HG02885 (cell line): Measurements from ENCODE around the gene TRAF5.
A peak's percentile ranks its signal among the peaks of the same experiment; 100 is the strongest.
"Not testable (repeated sequence)": the region's sequence is repeated elsewhere in the genome, so short reads cannot be mapped to it uniquely, and the experiment has no call there.

ENCODE experiments used
- ATAC-seq: cut with Tn5 transposase; IDR thresholded peaks from one replicate; pipeline ENCODE4 v1.9.1; 2021; ENCODE audit warnings: mild to moderate bottlenecking; ENCODE audit not compliant: unreplicated experiment, poor library complexity

TRAF5 gene

DNA sequence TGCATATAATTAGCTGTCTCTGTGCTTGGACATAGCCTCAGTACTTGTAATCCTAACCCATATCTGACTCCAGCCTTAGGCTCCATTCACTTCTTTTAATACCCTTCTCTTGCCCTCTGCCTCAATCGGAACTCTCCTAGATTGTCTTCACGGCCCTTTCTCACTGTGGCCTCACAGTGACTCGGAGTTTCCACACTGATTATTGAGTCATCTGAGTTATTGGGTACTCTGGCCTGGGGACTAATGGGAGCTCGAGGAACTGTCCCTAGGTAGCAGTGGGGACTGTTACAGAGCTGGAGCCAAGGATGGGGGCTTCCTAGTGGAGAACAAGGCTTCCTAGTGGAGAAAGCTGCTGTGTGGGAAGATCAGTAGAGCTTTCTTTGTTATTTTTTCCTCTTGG is 17.0 kb downstream of the TRAF5 start:
- ATAC-seq = no peak

DNA sequence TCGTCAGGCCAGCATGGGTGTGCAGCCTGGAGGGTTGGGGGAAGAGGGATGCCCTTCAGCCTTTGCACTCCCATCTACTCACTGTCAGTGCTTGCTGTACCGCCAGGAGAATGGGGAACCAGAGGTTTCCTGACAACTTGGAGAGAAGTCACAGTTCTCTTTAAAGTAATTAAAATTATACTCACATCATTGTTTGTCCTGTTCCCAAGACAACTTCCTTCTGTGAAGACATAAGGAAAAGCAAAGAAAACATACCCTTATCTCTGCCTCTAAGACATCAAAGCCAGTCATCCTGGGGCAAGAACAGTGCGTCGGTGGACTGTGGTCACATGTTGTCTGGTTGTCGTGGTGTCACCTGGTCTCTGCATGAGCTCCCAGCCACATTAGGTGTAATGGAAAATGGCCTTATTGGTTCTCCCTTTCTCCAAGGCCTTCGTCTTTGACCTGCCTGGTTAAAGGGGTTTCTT is 17.6 kb downstream of the TRAF5 start:
- ATAC-seq = no peak

DNA sequence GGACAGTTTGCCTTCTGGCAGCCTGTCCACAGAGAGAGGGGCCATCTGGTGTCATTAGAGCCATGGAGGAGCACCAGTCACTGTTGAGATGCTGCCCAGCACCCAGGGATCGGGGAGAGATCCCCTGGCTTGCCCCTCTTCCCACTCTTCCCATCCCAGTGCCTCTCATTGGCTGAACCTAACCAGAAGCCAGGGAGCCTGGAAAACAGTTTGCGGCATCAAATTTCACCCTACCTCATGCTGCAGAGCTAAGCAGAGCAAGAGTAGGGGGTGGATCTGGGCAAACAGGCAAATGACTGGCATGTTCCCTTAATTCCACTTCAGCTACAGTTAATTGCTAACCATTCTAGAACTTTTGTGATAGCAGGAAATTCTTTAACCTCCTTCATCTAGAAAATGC is 19.1 kb downstream of the TRAF5 start:
- ATAC-seq = no peak

DNA sequence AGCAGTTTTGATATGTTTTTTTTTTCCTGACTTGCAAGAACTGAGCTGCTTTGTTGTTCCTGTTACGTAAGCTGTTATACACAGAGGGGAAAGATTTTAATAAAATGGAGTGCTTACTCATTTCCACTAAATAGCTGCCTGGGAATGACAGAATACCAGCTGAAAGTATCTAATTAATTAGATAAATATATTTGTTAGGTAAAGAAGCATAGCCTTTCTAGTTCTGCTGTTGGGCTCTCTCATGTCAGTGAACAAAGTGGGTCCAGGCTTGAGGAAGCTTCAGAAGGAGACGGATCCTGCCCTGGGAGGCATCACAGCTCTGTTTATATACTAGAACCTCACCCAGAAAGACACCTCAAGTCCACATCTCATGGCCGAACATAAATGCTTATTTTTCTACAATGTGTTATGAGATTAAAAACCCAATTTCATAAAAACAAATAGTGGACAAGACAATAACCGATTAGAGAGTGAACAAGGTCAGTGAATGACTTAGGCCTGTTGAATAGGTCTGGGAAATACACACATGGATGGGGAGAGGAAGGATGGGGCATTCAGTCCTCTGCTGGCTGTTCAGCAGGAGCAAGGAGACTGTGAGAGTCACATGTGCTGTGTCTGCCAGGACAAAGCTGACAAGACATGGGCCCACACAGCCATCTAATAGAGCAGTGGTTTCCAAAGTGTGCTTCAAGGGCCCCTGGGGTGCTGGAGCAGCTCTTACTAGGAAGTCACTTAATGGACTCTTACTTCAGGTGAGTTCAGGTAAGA is 20.6 kb downstream of the TRAF5 start:
- ATAC-seq = no peak

DNA sequence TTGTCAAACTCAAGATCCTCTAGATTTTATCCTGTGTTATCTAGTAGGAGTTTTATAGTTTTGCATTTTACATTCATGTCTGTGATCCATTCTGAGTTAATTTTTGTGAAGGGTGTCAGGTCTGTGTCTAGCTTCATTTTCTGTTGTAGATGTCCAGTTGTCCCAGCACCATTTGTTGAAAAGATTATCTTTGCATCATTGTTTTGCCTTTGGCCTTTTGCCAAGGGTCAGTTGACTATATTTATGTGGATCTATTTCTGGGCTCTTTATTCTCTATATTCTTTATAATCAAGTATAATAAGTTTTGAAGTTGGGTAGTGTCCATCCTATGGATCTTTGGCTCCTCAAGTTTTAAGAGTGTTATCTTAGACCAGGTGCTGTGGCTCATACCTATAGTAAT is 21.9 kb downstream of the TRAF5 start:
- ATAC-seq = no peak

DNA sequence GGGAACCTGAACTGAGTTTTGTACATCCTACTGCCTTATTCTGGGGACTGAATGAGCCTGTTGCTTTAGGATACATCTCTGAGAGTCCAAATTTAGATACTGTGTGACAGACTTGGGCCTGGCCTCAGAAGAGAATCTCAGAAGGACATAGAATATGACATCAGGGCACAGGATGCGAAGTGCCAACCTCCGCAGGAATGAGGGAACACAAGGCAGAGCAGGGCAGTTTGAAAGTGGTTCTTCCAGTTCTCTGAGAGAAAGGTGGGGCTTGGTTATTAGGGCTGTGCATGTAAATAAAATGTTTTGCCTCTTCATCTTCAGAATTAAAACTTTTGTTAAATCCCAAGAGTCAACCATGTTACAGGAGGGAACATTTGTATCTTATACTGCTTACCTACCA is 23.1 kb downstream of the TRAF5 start:
- ATAC-seq = no peak

DNA sequence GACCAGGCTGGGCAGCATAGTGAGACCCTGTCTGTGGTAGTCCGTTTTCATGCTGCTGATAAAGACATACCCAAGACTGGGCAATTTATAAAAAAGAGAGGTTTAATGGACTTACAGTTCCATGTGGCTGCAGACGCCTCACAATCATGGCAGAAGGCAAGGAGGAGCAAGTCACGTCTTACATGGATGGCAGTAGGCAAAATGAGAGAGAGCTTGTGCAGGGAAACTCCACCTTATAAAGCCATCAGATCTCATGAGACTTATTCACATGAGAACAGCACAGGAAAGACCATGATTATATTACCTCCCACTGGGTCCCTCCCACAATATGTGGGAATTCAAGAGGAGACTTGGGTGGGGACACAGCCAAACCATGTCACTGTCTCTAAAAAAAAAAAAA is 25.4 kb downstream of the TRAF5 start:
- not testable (repeated sequence) for ATAC-seq

DNA sequence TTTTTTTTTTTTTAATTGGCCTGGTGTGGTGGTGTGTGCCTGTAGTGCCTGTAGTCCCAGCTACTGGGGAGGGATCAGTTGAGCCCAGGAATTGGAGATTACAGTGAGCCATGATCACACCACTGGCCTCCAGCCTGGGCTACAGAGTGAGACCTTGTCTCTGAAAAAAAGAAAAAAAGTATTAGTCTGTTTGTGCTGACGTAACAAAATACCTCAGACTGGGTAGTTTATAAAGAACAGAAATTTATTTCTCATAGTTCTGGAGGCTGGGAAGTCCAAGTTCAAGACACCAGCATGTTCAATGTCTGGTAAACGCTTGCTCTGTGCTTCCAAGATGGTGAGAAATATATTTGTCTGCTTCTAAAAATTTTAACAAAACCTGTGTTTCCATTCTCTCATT is 25.8 kb downstream of the TRAF5 start:
- no peak for ATAC-seq

DNA sequence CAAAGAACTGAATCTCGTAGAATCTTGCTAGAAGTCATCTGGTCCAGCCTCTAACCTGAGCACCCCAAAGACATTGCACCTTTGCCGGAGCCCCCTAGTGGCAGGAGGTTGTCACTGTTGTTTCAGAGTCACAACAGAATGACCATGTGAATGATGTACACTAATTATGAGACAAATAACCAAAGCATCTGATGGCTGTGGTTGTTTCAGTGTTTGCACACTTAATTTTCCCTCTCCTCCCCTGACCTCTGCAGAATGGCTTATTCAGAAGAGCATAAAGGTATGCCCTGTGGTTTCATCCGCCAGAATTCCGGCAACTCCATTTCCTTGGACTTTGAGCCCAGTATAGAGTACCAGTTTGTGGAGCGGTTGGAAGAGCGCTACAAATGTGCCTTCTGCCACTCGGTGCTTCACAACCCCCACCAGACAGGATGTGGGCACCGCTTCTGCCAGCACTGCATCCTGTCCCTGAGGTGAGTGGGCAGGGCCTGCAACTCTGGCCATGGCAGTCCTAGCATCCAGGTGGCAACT is 26.4 kb downstream of the TRAF5 start:
- peak; percentile 92 for ATAC-seq

DNA sequence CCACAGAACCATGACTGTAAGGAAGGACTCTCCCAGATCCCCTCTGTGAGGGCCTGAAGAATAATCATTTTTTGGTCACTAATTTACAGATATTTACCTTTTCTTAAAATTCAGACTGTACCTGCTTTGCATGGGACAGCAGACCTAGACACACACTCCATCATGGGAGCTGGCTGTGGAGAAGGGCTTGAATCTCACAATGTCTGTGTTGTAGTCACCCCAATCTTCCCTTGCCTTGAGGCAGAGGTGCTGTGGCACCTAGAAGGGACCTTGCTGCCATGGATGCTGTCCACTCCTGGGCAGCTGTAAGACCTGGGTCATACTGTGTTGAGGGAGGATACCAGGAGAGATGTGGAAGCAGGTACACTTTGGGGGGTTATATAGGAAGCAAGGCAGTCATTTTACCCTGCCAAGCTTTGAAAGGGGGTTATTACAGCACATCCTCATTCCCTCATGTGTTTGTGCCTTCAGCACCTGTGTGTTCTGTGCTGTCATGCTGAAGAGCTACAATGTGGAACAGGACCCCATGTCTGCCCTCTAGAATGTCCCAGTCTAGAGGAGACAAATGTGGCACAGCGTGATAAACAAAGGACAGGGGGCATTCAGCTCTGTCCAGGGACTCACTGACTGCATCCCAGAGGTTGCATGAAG is 27.1 kb downstream of the TRAF5 start:
- no peak for ATAC-seq

DNA sequence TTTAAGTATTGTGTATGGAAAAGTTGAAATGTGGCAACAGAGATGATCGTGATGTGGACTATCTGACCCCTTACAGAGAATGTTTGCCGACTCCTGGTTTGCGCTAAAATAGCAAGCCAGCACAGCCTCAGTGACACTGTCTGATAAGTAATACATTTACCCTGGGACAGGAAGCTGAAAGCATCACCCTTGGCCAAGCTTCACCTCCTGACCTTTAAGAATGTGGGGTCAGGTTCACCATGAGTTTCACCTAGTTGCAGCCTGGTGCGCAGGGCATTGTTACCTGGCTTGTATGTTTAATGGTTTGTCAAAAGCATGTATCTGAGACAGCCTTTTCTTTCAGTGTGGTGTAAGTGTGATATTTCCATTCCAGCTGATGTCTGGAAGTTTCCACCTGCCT is 29.2 kb downstream of the TRAF5 start:
- no peak for ATAC-seq

DNA sequence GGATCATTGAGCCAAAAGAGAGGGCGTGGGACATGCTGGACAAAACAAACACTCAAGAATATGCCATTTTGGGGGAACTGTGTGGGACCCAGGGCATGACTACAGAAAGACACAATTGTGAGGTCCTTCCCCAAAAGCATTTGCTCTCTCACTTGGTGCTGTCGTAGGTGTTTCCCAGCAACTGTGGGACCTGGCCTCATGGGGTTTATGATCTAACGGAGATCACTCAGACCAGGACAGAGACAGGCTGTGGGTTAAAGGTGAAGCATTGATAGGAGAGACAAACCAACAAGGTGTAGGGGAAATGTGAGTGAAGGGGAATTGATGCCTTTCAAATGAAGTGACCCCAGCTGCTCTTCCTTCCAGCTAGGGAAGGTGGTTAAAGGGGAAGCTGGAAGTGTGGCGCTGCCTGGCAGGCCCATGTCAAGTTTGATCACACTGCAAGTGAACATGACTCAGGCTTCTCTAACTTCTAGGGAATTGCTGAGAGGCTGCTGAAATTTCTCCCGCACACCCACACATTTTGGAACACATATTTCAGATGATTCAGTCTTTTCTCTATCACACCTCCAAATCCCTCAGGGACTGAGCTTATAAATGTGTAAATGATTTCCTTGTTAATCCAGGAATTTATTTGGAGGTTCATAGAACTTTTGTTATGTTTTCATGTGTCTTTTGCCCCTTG is 30.2 kb downstream of the TRAF5 start:
- ATAC-seq = no peak

DNA sequence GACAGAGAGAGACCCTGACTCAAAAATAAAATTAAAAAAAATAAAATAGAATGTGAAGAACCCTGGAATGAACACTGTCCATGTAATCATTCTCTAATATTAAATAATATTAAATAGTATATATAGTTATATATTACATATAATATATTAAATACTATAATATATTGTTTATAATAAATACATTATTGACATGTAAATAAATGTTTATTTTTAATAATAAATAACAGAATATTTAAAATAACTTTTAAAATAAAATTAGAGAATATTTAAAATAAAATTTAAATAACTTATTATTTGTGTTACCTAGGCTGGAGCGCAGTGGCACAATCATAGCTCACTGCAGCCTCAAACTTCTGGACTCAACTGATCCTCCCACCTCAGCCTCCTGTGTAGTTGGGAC is 32.1 kb downstream of the TRAF5 start:
- ATAC-seq = no peak

DNA sequence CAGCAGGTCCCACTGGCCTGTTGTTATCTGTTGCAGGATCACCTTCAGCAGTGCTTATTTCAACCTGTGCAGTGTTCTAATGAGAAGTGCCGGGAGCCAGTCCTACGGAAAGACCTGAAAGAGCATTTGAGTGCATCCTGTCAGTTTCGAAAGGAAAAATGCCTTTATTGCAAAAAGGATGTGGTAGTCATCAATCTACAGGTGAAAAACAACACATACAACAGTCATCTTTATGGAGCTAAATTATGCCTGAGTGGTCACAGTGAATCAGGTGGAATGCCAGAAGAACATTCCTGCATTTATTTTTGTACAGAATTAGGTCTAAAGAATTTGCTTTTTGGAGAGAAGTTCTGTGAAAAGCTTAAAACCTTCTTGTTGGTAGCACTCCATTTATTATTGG is 33.2 kb downstream of the TRAF5 start:
- no peak for ATAC-seq

DNA sequence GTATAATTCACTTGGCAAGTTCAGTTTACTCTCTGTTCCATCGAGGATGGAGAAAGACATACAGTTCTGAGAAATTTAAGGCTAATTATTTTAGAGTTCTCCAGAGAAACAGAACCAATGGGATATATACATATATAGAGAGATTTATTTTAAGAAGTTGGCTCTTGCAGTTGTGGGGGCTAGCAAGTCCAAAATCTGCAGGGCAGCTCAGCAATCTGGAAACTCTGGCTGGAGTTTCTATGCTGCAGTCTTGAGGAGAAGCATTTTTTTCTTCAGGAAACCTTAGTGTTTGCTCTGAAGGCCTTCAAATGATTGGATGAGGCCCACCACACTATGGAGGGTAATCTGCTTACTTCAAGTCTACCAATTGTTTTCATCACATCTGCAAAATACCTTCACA is 34.6 kb downstream of the TRAF5 start:
- no peak for ATAC-seq

DNA sequence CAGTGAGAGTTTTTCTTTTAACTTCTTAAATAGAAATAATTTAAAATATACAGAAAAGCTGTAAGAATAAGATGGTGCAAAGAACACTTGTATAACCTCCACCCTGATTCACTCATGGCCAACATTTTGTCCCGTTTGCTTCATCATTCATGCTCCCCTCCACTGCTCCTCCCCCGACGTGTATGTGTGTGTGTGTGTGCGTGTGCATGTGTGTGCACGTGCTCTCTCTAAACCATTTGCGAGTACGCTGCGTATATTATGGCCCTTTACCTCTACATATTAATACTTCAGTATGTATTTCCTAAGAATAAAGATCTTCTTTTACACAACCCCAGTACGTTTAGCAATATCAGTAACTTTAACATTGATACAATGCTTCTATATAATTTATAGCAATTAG is 43.0 kb downstream of the TRAF5 start:
- ATAC-seq = no peak

DNA sequence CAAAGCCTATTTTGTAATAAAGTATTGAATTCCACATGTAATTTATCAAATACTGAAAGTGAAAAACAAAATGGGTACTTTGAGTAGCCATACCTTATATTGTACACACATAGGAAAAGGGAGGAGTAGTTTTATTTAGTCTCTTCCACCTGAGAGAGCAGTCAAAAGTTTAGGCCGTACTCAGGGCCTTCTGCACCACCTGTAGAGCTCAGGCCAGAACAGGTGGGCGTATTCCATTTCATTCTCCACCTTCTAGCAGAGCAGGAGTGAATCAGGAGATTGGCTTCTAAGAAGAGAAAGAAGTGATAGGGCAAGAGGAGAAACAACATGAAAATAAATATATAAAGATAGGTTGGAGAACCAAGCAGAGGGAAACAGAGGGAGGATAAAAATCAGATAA is 44.0 kb downstream of the TRAF5 start:
- no peak for ATAC-seq

DNA sequence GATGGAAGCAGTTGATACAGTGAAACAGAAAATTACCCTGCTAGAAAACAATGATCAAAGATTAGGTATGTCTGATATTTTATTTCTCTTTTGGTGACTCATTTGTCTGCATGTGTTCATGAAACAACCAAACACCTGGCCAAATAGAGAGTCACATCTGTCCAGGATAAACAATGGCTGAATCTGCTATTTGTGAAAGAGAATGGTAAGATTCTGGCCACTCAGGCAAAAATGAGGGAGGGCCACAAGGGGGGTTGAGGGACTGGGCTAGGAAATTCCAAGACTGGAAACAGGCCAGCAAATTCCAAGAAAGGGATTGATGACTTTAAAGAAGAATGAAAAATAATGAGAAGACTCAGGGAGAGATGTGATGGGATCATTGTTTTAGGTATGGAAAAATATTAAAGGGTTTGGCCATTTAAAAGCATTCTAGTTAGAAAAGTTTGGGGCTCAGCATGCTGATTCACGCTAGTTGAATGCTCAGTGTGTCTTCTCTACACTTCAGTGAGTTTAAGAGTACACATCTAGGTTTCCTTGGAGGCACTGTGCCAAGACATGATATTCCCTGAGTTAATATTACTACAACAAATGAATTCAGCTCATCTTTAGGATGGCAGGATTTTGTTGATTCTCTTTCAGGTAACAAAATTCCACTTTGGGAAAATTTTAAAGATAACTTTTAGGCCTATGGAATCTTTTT is 44.9 kb downstream of the TRAF5 start:
- ATAC-seq = no peak

DNA sequence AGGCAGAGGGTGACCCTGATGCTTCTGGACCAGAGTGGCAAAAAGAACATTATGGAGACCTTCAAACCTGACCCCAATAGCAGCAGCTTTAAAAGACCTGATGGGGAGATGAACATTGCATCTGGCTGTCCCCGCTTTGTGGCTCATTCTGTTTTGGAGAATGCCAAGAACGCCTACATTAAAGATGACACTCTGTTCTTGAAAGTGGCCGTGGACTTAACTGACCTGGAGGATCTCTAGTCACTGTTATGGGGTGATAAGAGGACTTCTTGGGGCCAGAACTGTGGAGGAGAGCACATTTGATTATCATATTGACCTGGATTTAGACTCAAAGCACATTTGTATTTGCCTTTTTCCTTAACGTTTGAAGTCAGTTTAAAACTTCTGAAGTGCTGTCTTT is 45.8 kb downstream of the TRAF5 start:
- no peak for ATAC-seq

DNA sequence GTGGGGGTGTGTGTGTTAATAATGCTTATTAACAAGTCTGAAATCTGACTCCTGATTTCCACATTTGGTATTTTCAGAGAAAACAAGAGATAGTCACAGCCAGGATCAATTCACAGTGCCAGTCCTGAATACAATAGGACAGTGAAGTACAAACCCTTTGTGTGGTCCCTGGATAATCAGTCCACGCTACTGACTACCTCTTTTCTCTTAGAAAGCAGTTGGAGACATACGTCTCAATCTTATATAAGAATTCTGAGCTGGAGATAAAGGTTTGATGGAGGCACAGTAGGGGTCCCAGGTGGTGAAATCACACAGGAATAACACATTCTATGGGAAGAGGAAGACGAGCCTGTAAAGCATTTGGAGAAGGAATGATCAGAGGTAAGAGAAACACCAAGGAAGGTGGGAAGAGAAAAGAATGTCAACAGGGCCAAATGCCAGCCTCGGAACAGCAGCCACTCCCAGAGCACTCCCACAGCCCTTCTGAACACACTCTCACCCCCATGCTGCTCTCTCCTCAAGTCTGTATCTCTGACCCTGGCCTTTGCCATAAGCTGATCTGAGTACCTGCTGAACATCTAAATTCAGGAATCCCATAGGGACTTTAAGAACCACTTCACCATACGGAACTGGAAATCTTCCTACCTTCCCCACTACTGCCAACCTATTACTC is 48.6 kb downstream of the TRAF5 start:
- no peak for ATAC-seq
